ENCODE data around the gene PCDH9.

PCDH9 gene

DNA sequence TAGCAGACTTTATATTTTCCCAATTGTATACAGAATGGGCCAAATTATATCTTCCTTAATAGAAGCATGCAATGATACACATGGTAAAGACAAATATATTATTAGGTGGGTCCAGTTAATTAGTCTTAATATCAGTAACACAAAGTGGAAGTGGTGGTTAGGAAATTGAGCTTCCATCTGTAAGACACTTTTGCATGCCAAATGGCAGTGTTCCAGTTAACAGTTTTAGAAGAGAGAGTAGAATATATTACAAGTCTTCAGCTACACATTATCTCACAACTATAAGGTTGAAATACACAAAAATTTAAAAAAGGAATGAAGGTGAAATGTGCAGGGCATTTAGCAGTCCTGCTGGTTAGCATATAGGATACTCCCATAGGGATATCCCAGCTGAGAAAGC lies 536.5 kb downstream of the PCDH9 start:
- DNase-seq, result no peak

DNA sequence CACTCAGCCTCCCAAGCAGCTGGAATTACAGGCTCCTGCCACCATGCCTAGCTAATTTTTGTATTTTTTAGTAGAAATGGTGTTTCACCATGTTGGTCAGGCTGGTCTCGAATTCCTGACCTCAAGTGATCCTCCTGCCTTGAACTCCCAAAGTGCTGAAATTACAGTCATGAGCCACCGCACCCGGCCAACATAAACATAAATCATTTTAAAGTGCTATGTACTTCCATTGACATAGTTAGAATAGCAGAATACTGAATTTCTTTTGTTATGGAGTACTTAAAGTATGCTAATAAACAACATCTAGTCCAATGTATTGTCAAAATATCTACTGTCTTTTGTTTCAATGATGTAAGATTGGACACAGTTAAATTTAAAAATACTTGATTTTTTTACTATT lies 539.0 kb downstream of the PCDH9 start:
- no peak for DNase-seq

DNA sequence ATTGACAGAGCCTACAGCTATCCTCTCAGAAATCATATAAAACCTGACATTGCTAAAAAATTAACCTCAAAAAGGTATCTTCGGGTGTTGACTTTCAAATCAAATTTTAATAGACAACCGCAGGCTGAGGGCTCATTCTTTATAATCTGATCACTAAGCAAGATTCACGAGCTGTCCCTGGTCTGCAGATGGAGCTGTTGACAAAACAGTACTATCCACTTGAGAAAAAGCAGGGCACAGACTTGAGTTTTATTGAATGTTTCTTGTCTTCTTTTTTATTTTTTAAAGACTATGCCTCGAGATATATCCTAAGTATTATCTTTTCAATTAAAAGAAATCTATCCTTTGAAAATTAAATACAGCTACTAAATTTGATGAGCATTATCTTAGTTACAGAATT lies 540.5 kb downstream of the PCDH9 start:
- no peak for DNase-seq

DNA sequence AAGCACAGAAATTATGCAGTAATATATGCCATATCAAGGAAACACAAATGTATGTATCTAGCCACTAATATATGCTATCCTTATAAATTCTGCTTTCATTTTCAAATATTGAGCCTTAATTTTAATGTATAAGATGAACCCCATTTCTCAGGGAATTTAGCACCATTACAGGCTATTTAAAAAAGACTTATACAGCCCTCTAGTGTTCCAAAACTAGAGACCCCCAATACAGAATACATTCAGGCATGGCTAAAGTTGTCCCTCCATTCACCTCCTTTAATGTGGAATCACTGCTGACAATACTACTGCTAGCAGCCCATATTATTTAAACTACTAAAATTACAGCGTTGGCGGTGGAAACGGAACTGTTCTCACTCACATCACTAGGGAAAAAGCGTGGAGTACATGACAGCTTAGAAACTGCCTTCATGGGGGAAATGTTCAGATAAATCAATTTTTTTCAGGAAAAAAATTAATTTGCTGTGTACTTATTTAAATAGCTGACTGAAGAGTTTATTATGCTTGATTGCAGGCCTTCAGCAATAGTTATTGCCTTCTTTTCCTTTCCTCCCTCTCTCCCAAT lies 541.0 kb downstream of the PCDH9 start:
- no peak for DNase-seq

DNA sequence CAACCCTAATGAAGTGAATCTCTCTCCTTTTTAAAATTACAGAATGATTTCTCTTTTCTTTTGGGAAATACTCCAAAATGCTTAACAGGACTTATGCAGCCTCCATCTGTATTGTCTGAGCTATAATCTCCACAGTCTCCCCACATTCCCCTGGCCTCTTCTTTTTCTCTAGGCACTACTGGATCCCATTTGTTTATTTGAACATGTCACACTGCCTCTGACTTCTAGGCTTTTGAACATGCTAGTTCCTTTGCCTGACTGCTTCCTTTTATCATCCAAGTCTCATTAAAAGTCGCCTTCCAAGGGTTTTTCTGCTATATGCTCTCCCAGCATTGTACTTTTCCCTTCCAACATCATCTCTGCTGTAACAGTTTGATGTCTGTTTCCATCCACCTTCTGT lies 548.7 kb downstream of the PCDH9 start:
- no peak for DNase-seq

DNA sequence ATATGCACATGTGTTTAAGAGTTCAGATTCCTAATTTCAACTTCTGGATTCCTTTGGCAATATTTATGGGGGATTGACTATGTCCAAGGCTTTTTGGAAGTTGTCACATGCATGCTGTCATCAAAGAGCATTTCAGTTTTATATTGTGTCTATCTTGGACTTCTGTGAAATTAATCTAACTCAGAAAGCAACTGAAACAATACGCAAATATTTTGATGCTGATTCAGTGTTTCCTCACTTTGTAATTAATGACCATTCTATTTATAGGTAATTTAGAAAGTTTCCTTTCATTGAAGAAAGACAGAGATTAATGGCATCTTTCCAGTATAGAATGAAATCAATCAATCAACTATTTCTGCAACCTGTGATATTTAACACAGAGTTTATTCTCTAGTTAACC lies 550.1 kb downstream of the PCDH9 start:
- no peak for DNase-seq

DNA sequence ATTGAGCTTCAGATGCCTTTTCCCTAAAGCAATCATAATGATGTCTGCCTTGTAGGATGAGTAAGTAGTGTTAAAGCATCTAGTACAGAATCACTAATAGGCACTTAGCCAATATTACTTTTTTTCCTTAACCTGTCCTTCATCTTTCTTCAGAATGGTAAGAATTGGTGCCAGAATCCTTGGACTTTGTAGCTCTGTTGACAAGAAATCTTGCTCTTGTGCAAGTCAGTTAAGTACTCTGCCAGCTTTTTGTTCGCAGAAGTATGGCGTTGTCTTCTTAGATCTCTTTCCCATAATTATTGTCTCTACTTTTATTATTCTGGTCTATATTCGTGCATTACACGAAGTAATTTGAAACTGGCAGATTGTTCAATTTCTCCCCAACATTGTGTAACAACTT lies 554.5 kb downstream of the PCDH9 start:
- DNase-seq, result no peak

DNA sequence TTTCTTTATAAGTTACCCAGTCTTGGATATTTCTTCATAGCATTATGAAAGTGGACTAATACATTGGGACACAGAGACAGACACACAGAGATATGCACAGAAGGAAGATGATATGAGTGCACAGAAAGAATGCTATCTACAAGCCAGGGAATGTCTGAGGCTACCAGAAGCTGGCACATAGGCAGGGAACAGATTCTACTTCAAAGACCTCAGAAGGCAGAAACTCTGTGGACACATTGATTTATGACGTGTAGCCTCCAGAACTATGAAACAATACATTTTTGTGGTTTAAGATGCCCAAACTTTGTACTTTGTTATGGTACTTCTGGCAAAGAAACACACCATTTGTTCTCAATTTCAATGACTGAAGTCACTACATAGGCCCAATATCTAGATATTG lies 556.7 kb downstream of the PCDH9 start:
- no peak for DNase-seq

DNA sequence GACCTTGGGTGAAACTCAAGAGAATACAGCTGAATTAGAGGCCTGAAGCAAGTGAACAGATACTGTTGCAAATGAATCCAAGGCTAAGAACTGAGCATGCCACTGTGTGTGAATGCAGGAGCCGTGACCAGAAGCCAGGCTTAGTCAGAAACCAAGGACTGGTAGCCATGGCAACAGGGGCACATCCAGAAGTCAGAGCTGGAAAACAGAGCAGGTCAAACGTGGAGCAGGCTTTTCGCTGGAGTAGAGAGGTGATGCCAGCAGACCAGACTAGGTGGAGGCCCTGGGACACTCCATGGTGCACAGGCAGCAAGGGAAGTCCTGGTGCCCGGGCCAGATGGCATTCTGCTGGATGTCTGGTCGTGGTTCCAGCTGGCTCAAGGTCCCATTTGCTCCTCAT lies 564.1 kb downstream of the PCDH9 start:
- DNase-seq, result no peak

DNA sequence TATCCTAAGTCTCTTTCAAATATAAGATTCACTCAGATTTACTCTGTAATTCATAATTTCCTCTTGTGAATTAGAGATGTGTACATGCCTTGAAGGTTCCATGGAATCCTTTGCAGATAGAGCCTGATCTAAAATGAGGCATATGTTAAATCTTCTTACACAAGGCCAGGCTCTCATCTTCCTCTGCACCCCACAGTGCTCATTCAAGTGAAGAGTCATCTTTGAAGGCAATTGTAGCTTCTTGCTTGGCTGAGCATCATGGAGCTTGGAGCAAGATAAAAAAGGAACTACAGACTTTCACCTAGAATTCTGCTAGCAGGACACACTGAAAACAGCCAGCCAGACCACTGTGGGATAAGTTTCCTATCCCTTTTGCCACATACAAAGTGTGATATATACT lies 566.4 kb downstream of the PCDH9 start:
- DNase-seq, result no peak

DNA sequence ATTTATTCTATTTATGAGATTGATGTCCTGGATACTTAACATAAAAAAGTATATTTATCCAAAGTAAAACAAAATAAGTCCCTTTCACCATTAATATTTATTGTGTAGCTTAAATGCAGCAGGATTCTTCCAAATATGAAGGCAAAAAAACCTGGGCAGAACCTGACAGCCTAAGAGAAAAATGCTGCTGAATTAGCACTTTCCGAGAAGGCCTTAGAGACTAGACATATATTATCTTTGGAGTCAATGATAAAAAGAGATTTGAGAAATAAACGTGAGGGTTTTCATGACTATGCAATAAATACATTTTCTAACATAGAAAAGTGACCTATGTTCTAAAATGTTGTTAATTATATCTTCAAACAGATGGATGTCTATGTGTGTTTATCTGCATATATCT lies 566.9 kb downstream of the PCDH9 start:
- no peak for DNase-seq

DNA sequence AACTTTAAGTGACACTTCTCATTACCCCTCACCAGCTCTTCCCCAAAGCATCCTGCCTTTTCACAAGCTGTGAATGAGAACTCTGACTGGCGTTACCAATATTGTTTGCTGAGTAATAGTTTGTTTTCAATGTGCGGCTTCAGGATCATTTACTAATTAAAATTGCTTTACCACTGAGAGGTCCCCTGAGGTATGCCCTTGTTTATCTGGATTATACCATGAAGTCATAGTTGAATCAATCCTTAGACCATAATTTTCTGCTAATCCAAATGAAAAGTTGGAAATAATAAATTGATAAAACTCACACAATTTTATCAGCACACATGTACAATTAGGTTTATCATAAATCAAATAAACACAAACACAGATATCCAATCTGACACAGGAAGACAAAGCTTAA lies 568.8 kb downstream of the PCDH9 start:
- DNase-seq, result no peak

DNA sequence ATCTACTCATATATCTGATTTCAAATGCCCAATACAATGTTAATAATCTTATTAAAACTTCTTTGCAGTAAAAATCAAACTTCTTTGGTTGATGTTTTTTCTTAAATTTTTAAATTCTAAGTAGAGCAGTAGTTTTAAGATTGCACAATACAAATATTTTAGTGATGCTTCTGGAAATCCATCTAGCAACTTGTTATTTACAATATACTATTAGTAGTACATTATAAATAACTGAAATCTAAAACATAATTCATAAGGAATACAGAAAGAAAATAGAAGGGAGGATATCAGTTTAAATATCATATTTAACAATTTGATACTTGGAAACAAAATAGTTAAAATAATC lies 569.7 kb downstream of the PCDH9 start:
- no peak for DNase-seq

DNA sequence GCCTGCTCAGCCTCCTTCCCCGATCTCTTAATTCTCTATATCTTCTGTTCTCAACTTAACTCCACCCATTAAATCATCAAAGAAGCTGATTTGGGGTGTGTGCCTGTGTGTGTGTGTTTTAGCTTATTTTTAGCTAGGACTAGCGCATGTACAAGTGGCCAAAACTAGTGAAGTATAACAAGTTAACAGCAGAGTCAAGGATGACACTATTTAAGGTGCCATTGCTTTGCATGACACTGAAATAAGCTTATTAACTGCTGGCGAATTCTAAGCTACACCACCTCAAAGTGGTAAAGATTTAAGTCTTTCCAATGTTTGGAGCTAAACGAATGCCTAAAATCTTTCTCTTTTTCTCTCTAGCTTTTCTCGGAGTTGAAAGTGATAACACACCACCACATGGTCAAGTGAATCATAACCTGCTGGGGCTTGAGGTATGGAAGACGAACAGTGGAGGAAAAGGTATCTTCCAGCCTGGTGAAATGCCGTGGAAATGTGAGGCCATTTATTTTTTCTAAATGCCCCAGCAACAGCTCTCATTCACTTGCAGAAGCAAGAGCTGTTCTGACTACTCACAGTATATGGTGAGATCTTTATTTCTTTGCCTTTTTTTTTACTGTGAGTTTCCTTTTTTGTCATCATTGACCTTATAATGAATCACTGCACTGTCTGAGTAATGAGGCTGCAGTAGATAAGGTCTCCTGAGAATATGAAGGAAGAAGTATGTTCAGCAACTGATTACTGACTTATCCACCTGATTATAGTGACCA lies 570.3 kb downstream of the PCDH9 start:
- no peak for DNase-seq

DNA sequence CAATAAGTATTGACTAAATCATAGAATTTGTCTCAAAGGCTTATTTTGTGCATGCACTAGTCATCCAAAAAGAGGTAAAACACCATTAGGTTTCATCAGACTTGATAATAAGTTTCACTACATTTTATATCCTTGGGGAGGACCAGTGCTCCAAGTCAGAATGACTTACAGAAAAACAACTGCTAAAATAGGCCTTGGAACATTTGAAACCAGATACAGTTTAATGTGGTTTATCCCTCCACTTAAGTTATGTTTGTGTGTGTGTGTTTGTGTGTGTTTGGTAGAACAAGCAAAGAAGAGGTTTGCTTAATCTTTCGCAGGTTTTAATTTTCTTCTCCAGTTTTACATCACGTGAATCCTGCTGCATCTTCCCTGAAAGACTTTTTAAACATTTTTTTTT lies 570.9 kb downstream of the PCDH9 start:
- DNase-seq, result no peak

DNA sequence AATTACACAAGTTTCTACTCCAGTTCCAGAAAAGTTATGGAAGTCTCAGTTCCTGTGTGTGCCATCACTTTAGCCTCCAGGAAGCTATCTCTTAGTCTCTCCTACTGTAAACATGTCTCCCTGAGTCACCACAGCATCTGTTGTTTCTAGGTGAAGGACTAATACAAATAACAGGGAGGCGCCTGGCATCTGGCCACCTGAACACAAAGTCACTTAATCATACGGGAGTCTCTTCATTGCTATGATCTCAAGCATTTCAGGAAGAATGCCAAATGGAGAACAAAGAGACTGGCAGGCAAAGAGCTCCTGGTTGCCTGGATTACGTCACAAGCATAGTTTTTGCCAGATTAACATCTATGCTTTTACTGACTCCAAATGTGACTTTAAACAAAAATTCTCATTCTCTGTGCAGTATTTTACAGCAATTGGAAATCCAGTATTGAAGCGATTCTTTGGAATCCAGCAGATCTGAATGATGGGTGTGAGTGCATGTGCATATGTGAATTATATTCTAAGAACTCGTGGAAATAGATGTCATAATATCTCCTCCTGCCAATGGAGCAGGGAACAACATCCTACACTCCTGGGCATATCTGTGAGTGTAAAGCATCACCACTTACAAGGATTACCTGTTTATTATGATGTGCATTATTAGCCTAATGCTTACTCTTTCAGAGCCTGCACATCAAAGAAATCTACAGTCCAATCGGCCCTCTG lies 572.8 kb downstream of the PCDH9 start:
- no peak for DNase-seq

DNA sequence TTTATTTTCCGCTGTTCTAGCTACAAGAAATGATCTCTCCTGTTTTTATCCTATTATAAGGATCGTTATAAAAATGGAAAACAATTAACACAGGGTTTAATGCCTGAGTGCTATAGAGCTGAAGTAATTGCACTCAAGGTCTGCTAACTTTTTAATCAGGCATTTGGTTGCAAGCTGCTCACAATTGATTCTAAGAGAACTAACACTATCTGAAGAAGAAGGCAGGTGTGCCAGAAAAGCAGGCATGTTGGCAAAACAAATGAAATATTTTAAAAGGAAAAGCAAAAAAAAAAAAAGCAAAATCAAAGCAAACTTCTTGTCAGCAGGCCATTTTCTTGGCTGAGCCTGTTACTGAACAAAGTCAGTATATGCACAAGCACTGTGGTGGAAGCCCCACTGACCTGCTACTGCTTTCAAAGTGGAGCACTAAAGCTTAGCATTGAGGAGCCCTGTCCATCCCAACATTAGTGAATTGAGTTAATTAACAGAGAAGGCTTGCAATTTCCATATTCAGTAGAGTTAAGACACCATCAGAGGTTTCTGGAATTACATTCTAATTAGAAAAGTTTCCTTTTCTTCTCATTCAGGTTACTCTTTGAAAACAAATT lies 574.2 kb downstream of the PCDH9 start:
- no peak for DNase-seq

DNA sequence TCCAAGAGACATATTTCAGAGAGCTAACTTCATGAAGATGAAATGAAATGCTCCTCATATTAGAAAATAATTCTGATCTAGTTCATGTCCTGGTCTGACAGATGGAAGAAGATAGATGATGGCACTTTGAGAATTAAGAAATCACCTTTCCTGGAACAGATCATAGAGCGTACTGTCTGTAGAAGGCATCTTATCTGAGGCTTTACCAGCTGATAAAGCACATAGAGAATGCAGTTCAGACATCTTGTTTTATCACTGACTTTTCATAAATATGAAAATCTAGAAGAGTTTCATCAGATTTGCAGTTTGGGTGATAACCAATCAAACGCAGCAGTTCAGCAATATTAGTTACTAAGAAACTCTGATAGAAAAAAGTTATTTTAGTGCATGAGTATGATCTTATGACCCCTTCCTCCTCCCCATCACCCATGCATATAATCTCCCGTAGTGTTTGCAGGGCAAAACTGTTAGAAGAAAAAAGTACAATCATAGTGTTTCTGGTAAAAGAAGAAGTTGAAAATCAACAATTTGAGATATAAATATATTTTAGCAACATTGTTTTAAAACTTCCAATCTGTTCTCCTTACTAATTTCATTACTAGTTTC lies 585.2 kb downstream of the PCDH9 start:
- DNase-seq, result no peak

DNA sequence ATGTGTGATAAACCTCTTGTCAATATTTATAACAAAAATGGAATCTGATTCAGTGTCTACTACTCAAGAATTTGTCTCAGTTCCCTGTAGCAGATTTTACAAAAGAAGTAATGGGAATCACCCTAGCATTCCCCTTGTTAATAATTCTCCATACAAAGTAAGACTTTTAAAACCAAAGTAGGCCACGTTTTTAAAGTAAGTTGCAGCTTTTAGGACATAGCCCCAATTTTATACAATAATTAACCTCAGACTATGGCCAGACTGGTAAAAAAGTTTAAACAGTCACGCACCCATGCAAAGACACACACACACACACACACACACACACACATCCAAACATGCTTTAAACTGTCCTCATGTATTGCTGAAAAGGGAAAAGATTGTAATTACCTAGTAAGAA lies 589.9 kb downstream of the PCDH9 start:
- no peak for DNase-seq

DNA sequence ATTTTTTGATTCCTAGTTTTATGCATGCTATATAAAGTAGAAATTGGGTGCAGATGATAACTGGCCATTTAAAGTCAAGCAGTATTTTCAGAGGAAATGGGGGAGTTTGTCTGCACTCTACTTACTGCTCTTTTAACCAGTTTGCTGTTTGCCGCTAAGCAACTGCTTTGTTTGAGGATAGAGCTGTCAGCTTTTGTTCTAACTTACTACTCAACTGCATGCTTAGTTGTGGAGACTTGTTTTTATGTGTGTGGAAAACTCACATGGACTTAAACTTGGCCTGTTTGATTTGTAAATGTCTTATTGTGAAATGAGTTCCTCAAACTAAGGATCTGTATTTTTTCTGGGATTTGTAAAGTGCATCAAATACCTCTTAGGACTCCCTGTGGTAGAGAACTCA lies 591.1 kb downstream of the PCDH9 start:
- no peak for DNase-seq

DNA sequence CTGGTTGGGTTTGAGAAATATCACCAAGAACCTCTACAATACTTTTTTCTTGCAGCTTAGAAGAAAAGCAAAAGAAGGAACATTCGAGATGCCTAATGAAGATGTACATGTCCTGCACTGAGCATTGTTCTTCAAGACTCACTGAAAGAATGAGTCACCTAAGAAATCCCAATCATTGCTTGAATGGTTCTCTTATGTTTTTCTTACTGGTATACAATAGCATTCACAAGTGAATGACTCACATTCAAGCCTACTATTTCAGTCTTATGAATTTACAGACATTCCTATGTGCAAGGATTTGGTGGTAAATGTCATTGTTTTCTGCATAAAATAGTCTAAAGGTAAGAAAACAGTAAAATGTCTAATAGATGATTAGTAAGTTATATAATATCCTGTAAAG lies 594.6 kb downstream of the PCDH9 start:
- no peak for DNase-seq

DNA sequence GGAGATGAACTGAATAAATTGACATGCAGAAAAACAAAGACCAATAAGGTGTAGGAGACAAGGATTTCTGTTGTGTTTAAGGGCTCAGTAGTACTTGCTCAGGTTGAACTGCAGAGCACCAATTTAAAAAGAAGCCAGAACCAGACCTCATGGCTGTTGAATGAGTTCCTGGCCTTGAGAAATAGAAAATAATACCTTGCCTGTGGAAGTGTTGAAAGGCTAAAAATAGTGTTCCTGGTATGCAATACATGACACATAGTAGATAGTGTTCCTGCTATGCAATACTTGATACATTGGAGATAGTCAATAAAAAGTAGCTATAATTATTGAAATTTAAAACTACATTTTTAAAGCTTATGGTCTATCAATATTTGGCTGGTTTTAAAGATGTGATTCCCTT lies 595.8 kb downstream of the PCDH9 start:
- no peak for DNase-seq

DNA sequence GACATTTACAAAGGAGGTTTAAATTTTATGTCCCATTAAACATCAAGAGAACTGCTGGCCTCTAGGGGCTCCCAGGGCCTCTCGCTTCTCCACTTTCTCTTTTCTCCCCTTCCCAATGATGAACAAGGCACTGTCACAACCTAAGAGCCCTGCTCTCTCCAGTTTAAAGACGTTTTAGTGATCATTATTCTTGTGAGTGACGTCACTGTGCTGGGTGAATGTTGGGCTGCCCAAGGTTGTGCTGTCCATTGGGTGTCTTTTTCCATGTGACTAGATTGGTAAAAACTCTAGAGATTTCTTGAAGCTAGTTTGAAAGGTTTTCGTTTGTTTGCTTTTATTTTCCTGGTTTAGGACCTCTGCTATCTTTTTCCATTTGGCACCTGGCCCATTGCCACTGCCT lies 602.6 kb downstream of the PCDH9 start:
- DNase-seq, result no peak

DNA sequence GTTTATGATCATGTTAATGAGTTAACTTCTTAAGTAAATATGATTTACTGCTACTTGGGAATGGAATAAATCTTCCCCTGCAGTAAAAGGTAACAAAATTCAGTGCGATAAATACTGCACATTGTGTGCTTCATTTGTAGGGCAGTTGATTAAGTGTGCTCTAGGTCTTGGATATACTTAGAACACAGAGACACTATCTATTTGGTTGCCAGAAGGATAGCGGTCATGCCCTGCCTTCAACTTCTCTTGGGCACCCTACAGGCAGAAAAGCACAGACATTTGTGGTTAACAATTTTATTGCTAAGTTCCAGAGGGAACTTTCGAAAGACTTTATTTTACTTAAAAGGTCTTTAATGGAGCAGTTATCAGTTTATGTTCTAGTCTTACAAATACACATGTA lies 605.8 kb downstream of the PCDH9 start:
- DNase-seq, result no peak
